SK-N-MC (cell line): Measurements from ENCODE around the gene DIPK2A.

Experiments used
- DNase-seq: peaks from one replicate; pipeline ENCODE4 v3.0.0-alpha.2; 2011; ENCODE audit warnings: low read depth, low spot score
- H3K27ac ChIP-seq: fragments of 200-600 bp; sonication (generic); 2 replicates; pipeline ENCODE4 v1.5.1; 2016; ENCODE audit warnings: mixed run types
- H3K36me3 ChIP-seq: fragments of 200-600 bp; sonication (generic); 2 replicates; pipeline ENCODE4 v1.6.1; 2017; ENCODE audit warnings: antibody characterized with exemption, low read length, mixed read lengths; ENCODE audit not compliant: insufficient read depth
- H3K4me3 ChIP-seq: fragments of 200-600 bp; sonication (generic); 2 replicates; pipeline ENCODE4 v1.5.1; 2016
- H3K9ac ChIP-seq: fragments of 200-600 bp; sonication (generic); 2 replicates; pipeline ENCODE4 v1.8.0; 2017; ENCODE audit warnings: mixed run types, mixed read lengths; ENCODE audit not compliant: insufficient read length
- H3K9me3 ChIP-seq: fragments of 200-600 bp; sonication (generic); 2 replicates; pipeline ENCODE4 v1.6.1; 2017; ENCODE audit warnings: low read depth, mild to moderate bottlenecking, antibody characterized with exemption, low read length, moderate library complexity, mixed read lengths
- EZH2 ChIP-seq: fragments of 200-600 bp; sonication (generic); IDR thresholded peaks from one replicate; pipeline ENCODE4 v1.6.1; 2017; ENCODE audit warnings: antibody characterized with exemption
- FOXP2 ChIP-seq: optimal IDR thresholded peaks from 2 replicates; pipeline ENCODE3; 2011; ENCODE audit warnings: mild to moderate bottlenecking, moderate library complexity; ENCODE audit not compliant: insufficient read depth; ENCODE audit errors: extremely low read length, control extremely low read depth
- POLR2AphosphoS5 ChIP-seq: IDR thresholded peaks from 2 replicates; pipeline ENCODE4 v1.6.1; 2012; ENCODE audit warnings: mild to moderate bottlenecking, low read depth, low read length, borderline replicate concordance

The DIPK2A gene

DNA sequence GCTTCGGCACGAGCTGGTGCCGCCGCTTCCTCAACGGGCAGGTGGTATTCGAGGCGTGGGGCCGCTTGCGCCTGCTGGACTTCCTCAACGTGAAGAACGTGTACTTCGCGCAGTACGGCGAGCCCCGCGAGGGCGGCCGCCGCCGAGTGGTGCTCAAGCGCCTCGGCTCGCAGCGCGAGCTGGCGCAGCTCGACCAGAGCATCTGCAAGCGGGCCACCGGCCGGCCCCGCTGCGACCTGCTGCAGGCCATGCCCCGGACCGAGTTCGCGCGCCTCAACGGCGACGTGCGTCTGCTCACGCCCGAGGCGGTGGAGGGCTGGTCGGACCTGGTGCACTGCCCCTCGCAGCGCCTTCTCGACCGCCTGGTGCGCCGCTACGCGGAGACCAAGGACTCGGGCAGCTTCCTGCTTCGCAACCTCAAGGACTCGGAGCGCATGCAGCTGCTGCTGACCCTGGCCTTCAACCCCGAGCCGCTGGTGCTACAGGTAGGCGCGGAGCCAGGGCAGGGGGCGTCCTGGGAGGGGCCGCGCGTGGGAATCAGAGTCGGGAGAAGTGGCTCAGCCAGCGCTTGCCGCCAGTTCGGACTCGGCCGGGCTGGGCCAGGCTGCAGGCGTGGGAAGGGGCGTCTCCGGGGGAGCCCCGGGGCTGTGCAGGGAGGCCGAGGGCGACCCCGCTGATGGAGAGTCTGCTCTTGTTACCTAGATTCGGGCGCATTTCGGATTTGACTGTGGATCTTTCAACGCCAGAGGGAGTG, 1.1 kb downstream of the DIPK2A start:
- Histone ChIP-seq H3K9ac (peak overlapping the region; percentile 89), H3K36me3 (no peaks in the 10 kb centered on the region), H3K27ac (peak overlapping the region; percentile 95), H3K9me3 (no peaks in the 10 kb centered on the region), H3K4me3 (peak overlapping the region; percentile 92)
- DNase-seq, result no peak
- TF ChIP-seq EZH2 (no peak), POLR2AphosphoS5 (0 out of 2 replicates have a peak, but pooled peaks have one; percentile 2)

DNA sequence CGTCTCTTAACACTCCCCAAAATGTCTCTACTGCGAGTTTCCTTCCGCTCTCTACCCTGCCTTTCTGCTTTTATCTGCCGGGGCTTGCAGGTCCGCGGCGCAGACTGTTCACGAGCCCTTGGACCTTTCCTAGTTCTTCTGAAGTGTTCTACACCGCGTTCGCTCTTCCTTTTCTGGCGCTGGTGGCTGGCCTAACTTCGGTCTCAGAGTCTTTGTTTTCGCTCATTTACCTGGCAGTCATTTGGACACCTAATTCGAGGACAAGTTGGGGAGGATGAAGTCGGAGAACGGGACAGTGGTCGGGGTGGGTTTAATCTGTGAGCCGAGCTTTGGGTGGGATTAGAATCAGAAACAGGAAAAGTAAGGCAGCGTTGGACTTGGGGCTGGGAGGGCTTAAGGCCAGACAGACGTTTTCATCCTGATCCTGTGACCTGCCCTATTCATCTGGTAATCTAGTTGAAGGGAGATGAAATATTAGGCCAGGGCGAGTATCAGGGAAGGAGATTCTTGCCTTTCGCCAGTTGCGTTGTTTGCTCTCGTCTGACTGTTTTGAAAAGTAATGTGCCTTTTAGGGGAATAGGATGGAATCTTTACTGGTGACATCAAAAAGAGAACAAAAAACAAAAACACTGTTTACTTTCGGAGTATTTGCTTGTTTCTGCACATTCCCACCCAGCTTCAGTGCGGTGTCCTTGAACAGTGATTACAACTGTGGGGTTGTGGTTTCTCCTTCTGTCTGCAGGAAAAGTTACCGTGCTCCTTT, 1.8 kb downstream of the DIPK2A start:
- Histone ChIP-seq H3K9ac (peak overlapping the region; percentile 89), H3K9me3 (no peaks in the 10 kb centered on the region), H3K4me3 (peak overlapping the region; percentile 92), H3K27ac (no peak overlapping the region), H3K36me3 (no peaks in the 10 kb centered on the region)
- TF ChIP-seq EZH2 (no peak), POLR2AphosphoS5 (0 out of 2 replicates have a peak, but pooled peaks have one; percentile 5), FOXP2 (no peak)
- DNase-seq, result peak; percentile 81

DNA sequence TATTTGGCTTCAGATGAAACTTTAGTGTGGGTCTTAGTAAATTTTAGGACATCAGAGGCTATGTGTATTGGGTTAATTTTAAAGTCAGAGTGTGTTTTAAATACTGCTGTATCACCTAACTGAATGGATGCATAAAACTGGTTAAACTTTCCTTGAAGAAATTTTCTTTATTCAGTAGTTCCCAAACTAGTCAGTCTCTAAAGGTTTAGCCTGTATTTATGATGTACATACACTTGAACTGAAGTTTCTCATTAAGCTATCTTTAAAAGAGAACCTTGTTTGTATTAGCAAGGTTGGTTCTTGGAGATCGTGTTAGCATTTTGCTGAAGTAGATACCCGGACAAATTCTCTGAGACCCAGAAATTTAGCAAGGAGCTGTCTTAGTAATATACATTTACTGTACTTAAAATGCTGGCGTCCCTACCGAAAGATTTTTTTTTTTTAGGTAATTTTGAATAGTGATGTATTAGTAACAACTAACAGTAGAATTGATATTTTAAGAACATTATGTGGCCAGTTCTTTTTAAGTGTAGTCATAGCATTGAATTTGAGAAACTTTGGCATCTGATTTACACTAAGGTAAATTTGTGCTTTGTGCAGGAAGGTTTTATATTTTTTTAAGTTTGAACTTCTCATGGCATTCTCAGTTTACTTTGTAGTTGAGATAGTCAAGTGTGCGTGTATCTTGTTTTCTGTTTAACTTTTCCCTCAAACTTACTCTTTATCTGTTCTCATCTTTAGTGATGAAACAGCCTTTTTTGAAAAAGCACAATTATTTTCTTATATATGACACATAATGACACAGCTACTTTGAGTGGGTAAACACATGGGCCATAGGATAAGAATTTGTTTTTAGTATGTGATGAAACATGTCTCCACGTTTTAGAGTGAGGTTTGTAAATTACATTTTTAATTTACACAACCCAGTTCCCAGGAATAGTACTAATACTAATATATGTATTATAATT, 2.9 kb downstream of the DIPK2A start:
- H3K27ac ChIP-seq, result no peak overlapping the region

DNA sequence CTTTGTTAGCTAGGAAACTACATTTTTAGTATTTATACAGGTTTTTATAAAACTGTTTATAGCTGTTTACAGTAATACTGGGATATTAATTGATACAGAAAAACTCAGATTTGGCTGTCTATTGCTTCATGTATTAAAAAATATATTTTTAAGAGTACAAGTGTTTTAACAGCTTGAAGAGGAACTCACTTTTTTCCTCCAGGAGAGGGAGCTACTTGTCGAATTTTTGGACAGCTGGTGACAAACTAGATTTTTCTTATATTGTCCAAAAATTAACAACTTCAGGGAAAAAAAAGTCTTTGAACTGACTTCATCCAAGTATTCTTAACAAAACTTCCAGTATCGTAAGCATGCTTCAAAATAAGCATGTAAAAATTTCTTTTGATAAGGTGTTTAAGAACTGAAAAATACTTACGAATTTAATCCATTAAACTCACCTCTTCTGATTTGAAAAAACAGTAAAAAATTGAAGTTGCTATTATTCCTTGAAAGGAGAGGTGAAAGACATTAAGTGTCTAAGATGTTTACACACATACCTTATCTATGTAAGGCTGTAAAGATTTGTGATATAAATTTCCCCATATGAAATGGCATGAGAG, 4.0 kb downstream of the DIPK2A start:
- DNase-seq, result peak; percentile 74
- H3K4me3 ChIP-seq, result peak overlapping the region; percentile 92
- H3K9me3 ChIP-seq, result no peaks in the 10 kb centered on the region
- no peak overlapping the region for H3K27ac ChIP-seq
- no peaks in the 10 kb centered on the region for H3K36me3 ChIP-seq
- peak overlapping the region; percentile 89 for H3K9ac ChIP-seq
- TF ChIP-seq POLR2AphosphoS5 (no peak), FOXP2 (no peak), EZH2 (no peak)

More for the DNA sequence above, 2.9 kb downstream of the DIPK2A start:
- Histone ChIP-seq H3K9ac (peak overlapping the region; percentile 89), H3K4me3 (peak overlapping the region; percentile 92), H3K9me3 (no peaks in the 10 kb centered on the region), H3K36me3 (no peaks in the 10 kb centered on the region)
- TF ChIP-seq POLR2AphosphoS5, result no peak
- TF ChIP-seq FOXP2, result no peak
- no peak for TF ChIP-seq EZH2
- DNase-seq, result no peak

DNA sequence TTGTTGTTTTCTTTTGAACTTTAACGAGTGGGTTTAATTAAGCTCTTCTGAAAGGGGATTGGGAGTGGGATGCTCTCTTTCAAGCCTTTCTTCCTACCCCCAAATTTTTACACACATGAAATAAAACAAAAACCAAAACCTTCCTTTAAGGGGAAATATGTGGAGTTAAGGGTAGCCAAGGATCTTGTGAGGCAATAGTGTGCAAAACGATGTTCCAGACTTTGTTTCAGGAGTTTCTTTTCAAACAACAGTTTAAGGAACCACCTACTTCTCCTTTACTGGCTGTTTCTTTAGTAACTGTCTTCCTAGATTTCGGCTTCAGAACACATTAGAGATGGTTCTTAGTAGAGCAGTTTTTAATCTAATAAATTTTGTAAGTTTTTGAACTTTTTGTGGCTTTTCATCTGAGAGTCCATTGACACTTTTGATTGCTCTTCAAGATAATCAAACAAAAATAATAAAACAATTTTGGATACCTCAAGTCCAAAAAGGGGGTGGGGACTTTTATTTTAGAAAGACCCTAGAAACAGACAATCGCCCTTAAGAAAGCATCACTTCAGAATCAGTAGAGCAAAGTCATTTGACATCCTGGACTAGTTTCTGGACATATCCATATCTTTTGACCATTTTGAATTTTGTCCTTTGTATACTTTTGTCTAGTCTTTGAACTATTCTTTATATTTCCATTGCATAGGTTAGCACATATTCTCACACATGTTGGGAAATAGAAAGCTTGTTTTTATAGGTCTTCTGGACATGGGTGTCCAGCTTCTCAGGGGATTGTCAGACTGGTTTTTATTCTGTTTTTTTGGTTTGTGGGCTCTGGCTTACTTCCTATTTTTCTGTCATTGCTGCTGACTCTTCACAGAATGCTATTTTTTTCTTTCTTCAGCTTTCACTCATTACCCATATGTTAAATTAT, 6.0 kb downstream of the DIPK2A start:
- Histone ChIP-seq H3K4me3 (no peak overlapping the region), H3K27ac (no peak overlapping the region)

DNA sequence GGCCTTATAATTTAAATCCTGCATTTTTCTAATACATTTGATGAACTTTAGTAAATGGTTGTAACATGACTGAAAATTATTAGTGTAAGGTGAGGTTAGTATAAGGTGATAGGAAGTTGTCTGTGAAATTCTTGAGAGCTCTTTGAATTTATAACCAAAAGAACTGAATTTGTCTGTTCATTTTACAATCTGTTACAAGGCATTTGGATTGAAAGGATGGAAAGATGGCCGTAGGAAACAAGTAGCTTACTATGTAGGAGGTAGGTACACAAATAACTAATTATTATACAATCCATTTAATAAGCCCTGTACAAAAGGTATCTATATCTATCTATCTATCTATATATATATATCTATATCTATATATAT, 6.6 kb downstream of the DIPK2A start:
- H3K36me3 ChIP-seq, result peaks cover 18% of the 10 kb centered on the region
- H3K9ac ChIP-seq, result no peak overlapping the region
- no peaks in the 10 kb centered on the region for H3K9me3 ChIP-seq
- no peak for DNase-seq
- H3K27ac ChIP-seq, result no peak overlapping the region
- H3K4me3 ChIP-seq, result no peak overlapping the region
- TF ChIP-seq EZH2, result no peak
- no peak for TF ChIP-seq POLR2AphosphoS5
- no peak for TF ChIP-seq FOXP2

More for the DNA sequence above, 6.0 kb downstream of the DIPK2A start:
- DNase-seq, result no peak
- no peak overlapping the region for H3K9ac ChIP-seq
- TF ChIP-seq FOXP2 (no peak), POLR2AphosphoS5 (no peak), EZH2 (no peak)
- peaks cover 15% of the 10 kb centered on the region for H3K36me3 ChIP-seq
- no peaks in the 10 kb centered on the region for H3K9me3 ChIP-seq

DNA sequence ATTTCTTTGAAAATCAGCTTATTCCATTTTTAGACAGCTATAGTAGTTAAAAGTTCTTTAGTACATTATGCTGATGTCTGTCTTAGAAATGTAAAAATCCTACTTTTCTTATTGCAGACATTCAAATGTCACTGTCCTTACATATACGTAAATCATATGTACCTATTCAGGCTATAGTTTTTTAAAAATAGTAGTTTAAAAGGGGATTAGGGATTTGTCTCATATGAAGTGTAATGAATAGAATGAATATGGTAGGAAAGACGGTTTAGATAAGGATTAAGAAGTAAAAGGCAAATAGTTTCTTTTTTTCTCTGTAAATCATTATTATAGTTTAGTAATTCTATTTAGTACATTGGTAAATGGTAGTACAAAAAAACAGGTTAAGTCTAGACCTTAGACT, 7.4 kb downstream of the DIPK2A start:
- TF ChIP-seq EZH2, result no peak
- H3K36me3 ChIP-seq, result peaks cover 18% of the 10 kb centered on the region

More for the DNA sequence above, 7.4 kb downstream of the DIPK2A start:
- Histone ChIP-seq H3K27ac (no peak overlapping the region), H3K9me3 (no peaks in the 10 kb centered on the region), H3K9ac (no peak overlapping the region), H3K4me3 (no peak overlapping the region)
- no peak for DNase-seq
